ENCODE data around the gene ZSWIM6.

Gene ZSWIM6

DNA sequence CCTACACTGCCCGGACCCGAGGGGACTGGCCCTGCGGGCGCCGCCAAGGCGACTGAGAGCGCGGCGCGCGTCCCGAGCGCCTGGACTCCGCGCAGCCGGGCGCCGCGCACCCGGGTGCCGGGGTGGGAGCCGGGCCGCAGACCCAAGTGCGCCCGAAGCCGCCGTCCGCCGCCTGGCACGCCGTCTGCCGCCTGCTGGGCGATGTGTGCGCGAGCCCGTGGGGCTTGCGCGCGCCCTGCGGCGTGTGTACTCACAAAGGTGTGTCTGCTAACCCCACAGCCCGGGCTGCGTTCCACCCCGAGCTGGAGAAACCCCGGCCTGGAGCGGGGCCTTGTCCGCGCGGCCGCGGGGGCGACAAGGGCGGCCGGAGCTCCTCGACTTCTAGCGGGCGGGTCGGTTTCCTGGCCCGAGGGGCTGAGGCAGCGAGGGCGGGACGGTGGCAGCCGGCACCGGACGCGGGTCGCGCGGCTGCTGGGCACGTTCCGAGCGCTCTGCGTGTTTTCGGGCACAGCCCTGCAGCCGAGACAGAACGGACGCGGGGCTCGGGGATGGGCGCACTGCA is 1.1 kb upstream of the ZSWIM6 start:
- H3K4me3 ChIP-seq (ENCODE audit: low read depth, low read length), result peak overlapping the region; percentile 75

GRCh38 chr5:61332358-61332749 is 296 bp downstream of the ZSWIM6 start:
- H3K4me3 ChIP-seq (ENCODE audit: low read depth, low read length), result peak overlapping the region; percentile 66

- peak overlapping the region; percentile 50 for H3K4me3 ChIP-seq (ENCODE audit: low read depth, low read length)
Measured at GRCh38 chr5:61332851-61333320, 828 bp downstream of the ZSWIM6 start.

- peak overlapping the region; percentile 69 for H3K4me3 ChIP-seq (ENCODE audit: low read depth, low read length)
Measured at GRCh38 chr5:61333321-61333953, 1.4 kb downstream of the ZSWIM6 start.

GRCh38 chr5:61333954-61334867 is 2.2 kb downstream of the ZSWIM6 start:
- H3K4me3 ChIP-seq (ENCODE audit: low read depth, low read length), result peak overlapping the region; percentile 69

- H3K4me3 ChIP-seq (ENCODE audit: low read depth, low read length), result no peak overlapping the region
Measured at GRCh38 chr5:61334868-61335615, 3.0 kb downstream of the ZSWIM6 start.

DNA sequence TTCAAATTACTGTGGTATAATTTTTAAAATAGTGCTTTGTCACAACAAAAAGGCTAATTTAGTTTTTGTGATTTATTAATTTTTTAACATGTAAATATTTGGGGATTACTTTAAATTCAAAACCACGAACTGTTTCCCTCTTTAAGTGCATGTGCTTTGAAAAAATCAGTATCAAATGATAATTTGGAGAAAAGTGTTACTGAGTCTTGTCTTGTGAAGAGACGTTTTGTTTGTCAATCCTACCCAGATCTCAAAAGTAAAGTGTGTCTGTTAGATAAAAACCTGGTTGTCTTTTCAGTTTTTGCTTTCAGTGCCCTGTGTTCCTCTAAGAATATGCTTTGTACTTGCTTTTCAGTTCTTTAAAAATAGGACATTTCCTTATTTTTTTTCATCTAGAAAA is 7.7 kb downstream of the ZSWIM6 start:
- H3K4me3 ChIP-seq (ENCODE audit: low read depth, low read length), result no peak overlapping the region

- H3K4me3 ChIP-seq (ENCODE audit: low read depth, low read length), result no peak overlapping the region
Measured at GRCh38 chr5:61340775-61341361, 8.8 kb downstream of the ZSWIM6 start.

GRCh38 chr5:61342071-61342501 is 10.0 kb downstream of the ZSWIM6 start:
- no peak overlapping the region for H3K4me3 ChIP-seq (ENCODE audit: low read depth, low read length)

DNA sequence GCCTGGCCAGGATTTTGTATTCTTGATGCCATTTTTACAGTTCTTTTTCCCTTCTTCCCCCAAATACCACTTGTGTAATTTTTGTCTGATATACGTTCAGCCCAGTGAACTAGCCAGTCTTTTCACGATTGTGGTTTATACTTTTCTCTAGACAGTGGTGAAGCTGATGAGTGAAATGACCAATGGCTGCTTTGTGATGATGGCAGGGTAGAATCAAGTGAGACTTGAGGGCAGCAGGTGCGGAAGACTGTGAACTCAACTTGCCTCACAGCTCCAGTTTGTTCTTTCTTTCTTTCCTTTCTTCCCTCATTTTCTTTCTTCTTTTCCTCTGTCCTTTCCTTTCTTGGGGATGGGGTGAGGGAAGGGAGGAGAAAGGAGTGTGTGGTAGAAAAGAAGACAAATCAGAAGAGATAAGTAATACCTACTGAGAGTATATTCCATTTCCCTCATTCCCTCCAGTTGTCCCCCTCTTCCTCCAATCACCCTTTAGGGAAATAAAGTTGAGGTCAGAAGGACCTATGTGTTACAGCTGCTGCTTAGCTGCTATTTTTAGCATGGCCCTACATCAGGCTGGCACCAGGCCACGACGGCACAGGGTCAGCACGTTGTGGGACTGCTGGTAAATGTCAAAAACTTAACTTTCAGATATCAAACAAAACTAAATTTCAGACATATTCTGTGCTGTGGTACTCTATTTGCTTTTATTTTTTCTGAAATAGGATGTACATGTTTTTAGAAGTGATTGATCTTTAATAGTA is 12.3 kb downstream of the ZSWIM6 start:
- H3K4me3 ChIP-seq (ENCODE audit: low read depth, low read length), result no peak overlapping the region

- H3K4me3 ChIP-seq (ENCODE audit: low read depth, low read length), result no peak overlapping the region
Measured at GRCh38 chr5:61346511-61346910, 14.5 kb downstream of the ZSWIM6 start.

GRCh38 chr5:61347080-61347479 is 15.0 kb downstream of the ZSWIM6 start:
- H3K4me3 ChIP-seq (ENCODE audit: low read depth, low read length), result no peak overlapping the region

- H3K4me3 ChIP-seq (ENCODE audit: low read depth, low read length), result no peak overlapping the region
Measured at GRCh38 chr5:61348447-61348846, 16.4 kb downstream of the ZSWIM6 start.

DNA sequence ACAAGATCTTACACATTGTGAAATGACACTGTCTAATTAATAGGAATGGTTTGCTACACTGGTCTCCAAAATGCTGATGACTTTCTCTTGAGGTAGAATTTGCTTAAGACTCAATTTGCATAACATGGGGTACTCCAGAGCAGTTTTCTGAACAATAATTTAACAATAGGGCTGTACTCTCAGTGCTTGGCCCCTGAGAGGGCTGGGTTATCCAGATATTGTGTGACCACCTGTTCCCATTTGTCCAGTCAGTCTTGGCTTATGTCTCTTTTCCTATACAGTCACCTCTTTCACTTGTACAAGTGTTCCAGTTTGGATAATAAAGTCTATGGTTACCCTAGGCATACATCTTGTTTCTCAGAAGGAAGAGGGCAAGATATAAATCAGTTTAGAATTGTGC is 17.9 kb downstream of the ZSWIM6 start:
- H3K4me3 ChIP-seq (ENCODE audit: low read depth, low read length), result no peak overlapping the region

- no peak overlapping the region for H3K4me3 ChIP-seq (ENCODE audit: low read depth, low read length)
Measured at GRCh38 chr5:61350535-61350934, 18.5 kb downstream of the ZSWIM6 start.

DNA sequence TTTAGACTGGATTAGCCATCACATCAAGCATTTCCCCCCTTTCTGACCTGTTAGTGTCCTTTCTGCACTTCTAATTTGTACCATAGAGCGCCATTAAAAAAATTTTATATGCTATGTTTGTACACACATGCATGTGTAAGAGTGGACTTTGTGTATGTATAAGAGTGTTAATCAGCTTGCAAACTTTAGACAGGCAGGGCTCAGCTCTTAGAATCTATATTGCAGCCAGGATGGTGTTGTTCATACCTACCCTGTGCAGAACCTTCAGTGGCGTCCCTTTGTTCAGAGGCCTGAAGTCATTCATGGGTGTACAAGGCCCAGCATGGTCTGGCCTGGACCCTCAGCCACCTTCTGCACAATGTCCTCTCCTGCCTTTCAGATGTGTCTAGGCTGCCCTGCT is 19.7 kb downstream of the ZSWIM6 start:
- H3K4me3 ChIP-seq (ENCODE audit: low read depth, low read length), result no peak overlapping the region

DNA sequence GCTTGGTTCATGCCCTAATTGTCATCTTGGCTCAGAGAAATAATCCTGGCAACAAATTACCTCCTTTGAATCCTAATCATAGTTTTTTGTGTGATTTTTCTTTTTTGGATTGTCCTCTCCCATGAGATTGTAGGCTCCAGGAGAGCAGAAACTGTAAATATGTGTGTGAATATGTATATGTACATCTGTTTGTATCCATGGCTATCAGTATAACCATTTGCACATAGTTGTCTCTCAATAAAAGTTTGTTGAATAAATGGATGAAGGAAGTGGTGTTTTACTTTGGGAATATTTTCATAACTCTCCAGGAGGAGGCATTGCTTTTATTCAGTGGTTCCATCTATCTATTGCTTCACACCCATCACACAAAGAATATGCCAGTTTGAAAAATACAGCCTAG is 20.1 kb downstream of the ZSWIM6 start:
- no peak overlapping the region for H3K4me3 ChIP-seq (ENCODE audit: low read depth, low read length)

DNA sequence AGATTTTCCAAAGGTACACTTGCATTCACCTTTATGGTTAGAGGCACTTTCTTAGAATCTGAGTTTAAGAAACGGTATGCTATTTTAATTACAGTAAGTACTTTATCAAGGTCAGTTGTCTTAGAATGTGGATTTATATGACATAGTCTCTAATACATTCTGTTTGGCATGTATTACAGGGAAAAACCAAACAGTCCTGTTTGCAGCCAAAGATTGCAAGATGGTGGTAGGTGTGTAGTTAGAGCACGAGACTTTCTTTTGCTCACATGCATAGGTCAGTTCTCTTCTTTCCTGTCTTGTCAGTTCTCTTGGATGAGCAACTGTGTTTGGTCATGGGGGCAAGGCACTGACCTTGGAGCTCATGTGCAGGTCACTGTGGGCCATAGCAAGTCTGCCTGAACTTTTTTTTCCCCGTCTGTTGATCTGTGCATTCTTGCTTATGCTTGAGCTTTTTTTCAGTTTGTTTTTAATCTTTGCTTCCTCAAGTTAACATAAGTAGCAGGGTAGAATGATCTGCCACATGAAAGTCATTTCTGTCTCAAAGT is 20.6 kb downstream of the ZSWIM6 start:
- no peak overlapping the region for H3K4me3 ChIP-seq (ENCODE audit: low read depth, low read length)

DNA sequence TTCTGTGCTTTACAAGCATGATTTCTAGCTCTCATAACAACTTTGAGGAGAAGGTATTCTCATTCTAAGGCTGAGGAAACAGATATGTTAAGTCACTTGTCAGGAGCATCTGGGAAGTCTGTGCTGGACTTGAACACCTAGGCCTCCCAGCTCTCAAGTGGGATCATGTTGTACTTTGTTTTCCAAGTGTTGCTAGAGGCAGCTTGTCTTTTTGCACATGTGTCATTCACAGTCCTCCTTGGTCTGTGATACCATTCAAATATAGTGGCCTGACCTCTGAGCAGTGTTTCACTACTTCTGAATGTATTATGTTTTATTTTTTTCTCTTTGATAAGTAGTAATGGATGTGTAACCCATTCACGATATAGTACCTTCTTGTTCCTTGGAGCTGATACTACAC is 21.2 kb downstream of the ZSWIM6 start:
- H3K4me3 ChIP-seq (ENCODE audit: low read depth, low read length), result no peak overlapping the region

- no peak overlapping the region for H3K4me3 ChIP-seq (ENCODE audit: low read depth, low read length)
Measured at GRCh38 chr5:61354199-61354598, 22.1 kb downstream of the ZSWIM6 start.

All from iPS-11a (cell line).